ENCODE measurements around the gene ATG9B.

GRCh38 chr7:150988230-150989226 is 35.8 kb downstream of the ATG9B start:
- TF ChIP-seq PHF8 (CRISPR knock-in tag; IDR thresholded peaks at IDR 0.05): no peak
- no peak for TF ChIP-seq ELF1 (CRISPR knock-in tag; IDR thresholded peaks at IDR 0.05)
- TF ChIP-seq CTCF (CRISPR knock-in tag; IDR thresholded peaks at IDR 0.05): peak; percentile 73
- no peak for TF ChIP-seq TBX2 (CRISPR knock-in tag; IDR thresholded peaks at IDR 0.05; ENCODE audit: borderline replicate concordance)
- no peak for TF ChIP-seq PRDM4 (CRISPR knock-in tag; IDR thresholded peaks at IDR 0.05; ENCODE audit: borderline replicate concordance)
